Measurements from ENCODE around the gene PMVK. TPM values are rescaled to one million over a fixed set of nuclear protein-coding genes. Genes with fewer than 3 reads are reported as not detected.

PMVK gene
- total RNA-seq, 1 donor from 2014 or later = 29.5 TPM

- Mint-ChIP-seq H3K36me3 (ENCODE audit: unreplicated experiment) (no peaks in the 10 kb centered on the region), H3K27ac (ENCODE audit: unreplicated experiment) (no peak overlapping the region), H3K9me3 (ENCODE audit: unreplicated experiment) (no peaks in the 10 kb centered on the region), H3K4me1 (ENCODE audit: unreplicated experiment) (no peaks in the 10 kb centered on the region), H3K27me3 (ENCODE audit: unreplicated experiment) (peaks cover 45% of the 10 kb centered on the region), H3K4me3 (ENCODE audit: unreplicated experiment) (no peak overlapping the region)
- TF ChIP-seq CTCF (IDR thresholded peaks at IDR 0.05) = no peak
- no peak for DNase-seq (ENCODE audit: extremely low spot score, unreplicated experiment)
Measured at GRCh38 chr1:154883919-154884868, 52.3 kb downstream of the PMVK start.

GRCh38 chr1:154881820-154882535, 54.5 kb downstream of the PMVK start:
- no peak overlapping the region for H3K4me3 Mint-ChIP-seq (ENCODE audit: unreplicated experiment)
- TF ChIP-seq CTCF (IDR thresholded peaks at IDR 0.05) = no peak
- DNase-seq (ENCODE audit: extremely low spot score, unreplicated experiment) = no peak
- no peaks in the 10 kb centered on the region for H3K36me3 Mint-ChIP-seq (ENCODE audit: unreplicated experiment)
- no peaks in the 10 kb centered on the region for H3K9me3 Mint-ChIP-seq (ENCODE audit: unreplicated experiment)
- H3K27me3 Mint-ChIP-seq (ENCODE audit: unreplicated experiment) = peaks cover 26% of the 10 kb centered on the region
- H3K27ac Mint-ChIP-seq (ENCODE audit: unreplicated experiment) = no peak overlapping the region
- H3K4me1 Mint-ChIP-seq (ENCODE audit: unreplicated experiment) = no peaks in the 10 kb centered on the region

- no peak for DNase-seq (ENCODE audit: extremely low spot score, unreplicated experiment)
- Mint-ChIP-seq H3K27ac (ENCODE audit: unreplicated experiment) (no peak overlapping the region), H3K4me1 (ENCODE audit: unreplicated experiment) (no peaks in the 10 kb centered on the region), H3K9me3 (ENCODE audit: unreplicated experiment) (no peaks in the 10 kb centered on the region), H3K27me3 (ENCODE audit: unreplicated experiment) (peaks cover 17% of the 10 kb centered on the region), H3K36me3 (ENCODE audit: unreplicated experiment) (no peaks in the 10 kb centered on the region), H3K4me3 (ENCODE audit: unreplicated experiment) (no peak overlapping the region)
- TF ChIP-seq CTCF (IDR thresholded peaks at IDR 0.05) = no peak
Measured at GRCh38 chr1:154880671-154881070, 55.8 kb downstream of the PMVK start.

GRCh38 chr1:154879038-154879421, 57.5 kb downstream of the PMVK start:
- H3K4me1 Mint-ChIP-seq (ENCODE audit: unreplicated experiment) = no peaks in the 10 kb centered on the region
- TF ChIP-seq CTCF (IDR thresholded peaks at IDR 0.05) = no peak
- no peak overlapping the region for H3K27ac Mint-ChIP-seq (ENCODE audit: unreplicated experiment)
- H3K4me3 Mint-ChIP-seq (ENCODE audit: unreplicated experiment) = no peak overlapping the region
- H3K36me3 Mint-ChIP-seq (ENCODE audit: unreplicated experiment) = no peaks in the 10 kb centered on the region
- peaks cover 8% of the 10 kb centered on the region for H3K27me3 Mint-ChIP-seq (ENCODE audit: unreplicated experiment)
- no peak for DNase-seq (ENCODE audit: extremely low spot score, unreplicated experiment)
- no peaks in the 10 kb centered on the region for H3K9me3 Mint-ChIP-seq (ENCODE audit: unreplicated experiment)
